HG03521 (cell line): ENCODE measurements around the gene PKP1.

Experiments
- ATAC-seq: cut with Tn5 transposase; IDR thresholded peaks from one replicate; pipeline ENCODE4 v1.9.1; 2021; ENCODE audit warnings: mild to moderate bottlenecking, moderate library complexity; ENCODE audit not compliant: unreplicated experiment

Gene PKP1

GRCh38 chr1:201307231-201307630, 23.9 kb downstream of the PKP1 start:
- no peak for ATAC-seq

- ATAC-seq: no peak
Measured at GRCh38 chr1:201307760-201308499, 24.6 kb downstream of the PKP1 start.

- ATAC-seq: no peak
Measured at GRCh38 chr1:201309416-201309815, 26.1 kb downstream of the PKP1 start.

GRCh38 chr1:201310251-201310985, 27.1 kb downstream of the PKP1 start:
- ATAC-seq: no peak

- no peak for ATAC-seq
Measured at GRCh38 chr1:201310986-201311355, 27.7 kb downstream of the PKP1 start.

- ATAC-seq: no peak
Measured at GRCh38 chr1:201311356-201312011, 28.2 kb downstream of the PKP1 start.

- ATAC-seq: no peak
Measured at GRCh38 chr1:201312298-201312697, 29.0 kb downstream of the PKP1 start.

GRCh38 chr1:201313086-201313485, 29.8 kb downstream of the PKP1 start:
- no peak for ATAC-seq

GRCh38 chr1:201316556-201316955, 33.2 kb downstream of the PKP1 start:
- ATAC-seq: no peak

GRCh38 chr1:201317551-201317950, 34.2 kb downstream of the PKP1 start:
- ATAC-seq: no peak

GRCh38 chr1:201318504-201319340, 35.4 kb downstream of the PKP1 start:
- no peak for ATAC-seq

- no peak for ATAC-seq
Measured at GRCh38 chr1:201319631-201320030, 36.3 kb downstream of the PKP1 start.

GRCh38 chr1:201320168-201320788, 37.0 kb downstream of the PKP1 start:
- no peak for ATAC-seq

GRCh38 chr1:201321826-201322390, 38.6 kb downstream of the PKP1 start:
- ATAC-seq: no peak

GRCh38 chr1:201322653-201323510, 39.6 kb downstream of the PKP1 start:
- ATAC-seq: no peak

GRCh38 chr1:201324306-201324705, 41.0 kb downstream of the PKP1 start:
- ATAC-seq: no peak

- no peak for ATAC-seq
Measured at GRCh38 chr1:201324821-201325677, 41.7 kb downstream of the PKP1 start.

GRCh38 chr1:201325678-201326060, 42.4 kb downstream of the PKP1 start:
- no peak for ATAC-seq
